Endothelial cell of hepatic sinusoid (primary cell): Measurements from ENCODE around the gene MLLT1.

Experiments used
- in situ Hi-C: cut with HindIII; loops from 2 replicates; pipeline ENCODE4 v1.10.0; 2017; ENCODE audit warnings: low sequenced_read_pairs

Gene MLLT1

DNA sequence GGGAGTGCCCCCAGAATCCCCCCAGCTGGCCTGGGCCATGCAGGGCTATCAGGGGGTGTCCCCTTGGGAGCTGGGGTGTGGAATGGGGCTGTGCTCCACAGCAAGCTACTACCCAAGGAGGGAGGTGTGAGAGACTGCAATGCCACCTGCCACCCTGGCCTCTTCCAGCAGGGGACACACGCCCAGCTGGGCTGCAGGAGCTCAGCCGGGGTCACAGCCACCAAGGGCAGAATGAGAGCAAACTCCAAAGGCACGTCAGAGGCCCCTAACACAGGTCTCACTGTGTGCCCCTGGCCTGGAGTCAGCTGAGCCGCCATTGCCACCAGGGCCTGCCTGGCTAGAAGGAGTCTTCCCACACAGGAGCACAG lies 55.5 kb downstream of the MLLT1 start:
- in situ Hi-C loops, result no loop called here

DNA sequence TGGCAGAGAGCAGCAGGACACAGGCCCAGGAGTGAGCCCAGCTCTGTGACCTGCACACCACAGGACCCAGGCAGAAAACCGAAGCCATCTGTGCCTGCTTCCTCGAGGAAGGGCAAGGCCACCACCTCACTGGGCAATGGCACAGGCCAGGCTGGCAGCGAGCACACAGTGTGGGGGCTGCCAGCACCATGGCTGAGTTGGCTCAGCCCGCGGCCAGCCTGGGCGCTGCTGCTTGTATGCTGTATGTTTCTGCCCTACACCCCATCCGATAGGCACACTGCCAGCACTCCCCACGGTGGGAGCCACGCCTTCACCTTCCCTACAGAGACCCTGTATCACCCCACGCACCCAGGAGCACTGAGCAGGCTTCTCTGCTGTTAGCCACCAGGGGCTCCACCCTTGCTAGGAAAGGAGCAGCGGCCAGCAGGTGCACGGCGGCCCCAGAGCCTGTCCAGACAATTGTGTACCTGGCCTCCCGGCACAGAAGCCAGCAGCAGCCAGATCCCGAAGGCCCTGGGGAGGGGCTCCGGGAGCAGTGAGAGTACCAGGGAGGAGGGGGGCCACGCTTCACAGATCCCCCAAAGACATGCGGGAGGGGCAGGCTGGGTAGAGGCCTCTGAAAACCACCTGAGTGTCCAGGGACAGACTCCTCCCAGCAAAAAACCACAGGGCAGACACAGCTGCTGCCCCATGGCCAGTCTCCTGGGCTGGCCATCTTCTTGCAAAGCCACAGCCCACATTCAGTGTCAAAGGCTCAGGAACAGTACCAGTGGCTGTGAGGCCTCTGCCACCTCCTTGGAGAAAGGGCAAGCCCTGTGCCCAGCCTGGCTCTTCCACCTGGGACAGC lies 56.1 kb downstream of the MLLT1 start:
- in situ Hi-C loops, result no loop called here

DNA sequence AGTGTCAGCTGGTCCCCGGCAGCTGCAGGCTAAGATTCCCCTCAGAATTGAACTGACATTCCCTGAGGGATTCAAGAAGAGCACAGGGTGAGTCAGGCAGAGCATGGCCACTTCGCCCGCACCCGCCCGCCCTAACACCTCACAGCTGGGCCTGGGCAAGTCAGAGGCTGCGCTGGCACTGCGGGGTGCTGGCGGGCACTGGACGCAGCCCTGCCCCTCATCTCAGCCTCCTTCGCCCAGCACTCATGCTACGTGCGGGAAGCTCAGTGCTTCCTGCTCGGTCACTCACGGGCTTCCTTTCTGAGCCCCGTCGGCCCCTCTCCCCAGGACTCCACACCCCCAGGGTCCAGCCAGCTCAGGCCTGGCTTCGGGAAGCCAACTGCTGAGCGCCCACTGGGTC lies 56.9 kb downstream of the MLLT1 start:
- in situ Hi-C loops, result no loop called here

DNA sequence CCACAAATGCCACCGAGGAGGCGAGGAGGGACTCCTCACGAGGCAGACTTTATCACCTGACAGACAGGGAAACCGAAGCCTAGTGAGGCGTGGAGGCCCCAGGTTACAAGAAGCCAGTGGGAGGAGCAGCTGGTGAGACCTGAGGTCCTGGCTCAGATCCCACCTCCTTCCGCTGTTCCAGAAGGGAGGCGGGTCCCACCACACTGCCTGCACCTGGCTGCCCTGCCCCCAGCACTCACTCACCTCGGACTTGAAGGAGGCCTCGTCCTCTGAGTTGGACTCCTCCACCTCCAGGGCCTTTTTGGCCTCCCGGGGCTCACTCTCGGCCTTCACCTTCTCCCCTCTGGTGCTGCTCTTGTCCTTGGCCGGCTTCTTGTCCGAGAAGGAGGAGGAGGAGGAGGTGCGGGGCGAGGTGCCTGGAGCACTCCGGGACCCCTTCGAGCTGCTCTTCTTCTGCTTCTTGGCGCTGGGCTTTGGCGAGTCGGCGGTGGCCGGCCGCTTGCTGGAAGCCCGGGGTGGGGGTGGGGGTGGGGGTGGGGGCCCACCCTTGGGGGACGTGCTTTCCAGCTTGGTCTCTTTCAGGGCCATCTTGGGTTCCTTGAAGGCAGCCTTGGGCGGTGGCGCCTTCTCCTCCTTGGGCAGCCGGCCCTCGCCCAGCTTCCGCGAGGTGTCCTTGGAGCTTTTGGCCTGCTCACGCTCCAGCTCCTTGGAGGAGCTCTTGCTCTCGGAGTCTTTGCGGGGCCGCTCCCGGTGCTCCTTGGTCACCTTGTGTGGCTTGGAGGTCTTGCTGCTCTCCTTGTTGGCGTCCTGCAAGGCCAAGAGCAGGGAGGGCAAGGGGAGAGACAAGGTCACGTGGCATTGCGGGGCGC lies 57.7 kb downstream of the MLLT1 start:
- in situ Hi-C loops, result no loop called here

DNA sequence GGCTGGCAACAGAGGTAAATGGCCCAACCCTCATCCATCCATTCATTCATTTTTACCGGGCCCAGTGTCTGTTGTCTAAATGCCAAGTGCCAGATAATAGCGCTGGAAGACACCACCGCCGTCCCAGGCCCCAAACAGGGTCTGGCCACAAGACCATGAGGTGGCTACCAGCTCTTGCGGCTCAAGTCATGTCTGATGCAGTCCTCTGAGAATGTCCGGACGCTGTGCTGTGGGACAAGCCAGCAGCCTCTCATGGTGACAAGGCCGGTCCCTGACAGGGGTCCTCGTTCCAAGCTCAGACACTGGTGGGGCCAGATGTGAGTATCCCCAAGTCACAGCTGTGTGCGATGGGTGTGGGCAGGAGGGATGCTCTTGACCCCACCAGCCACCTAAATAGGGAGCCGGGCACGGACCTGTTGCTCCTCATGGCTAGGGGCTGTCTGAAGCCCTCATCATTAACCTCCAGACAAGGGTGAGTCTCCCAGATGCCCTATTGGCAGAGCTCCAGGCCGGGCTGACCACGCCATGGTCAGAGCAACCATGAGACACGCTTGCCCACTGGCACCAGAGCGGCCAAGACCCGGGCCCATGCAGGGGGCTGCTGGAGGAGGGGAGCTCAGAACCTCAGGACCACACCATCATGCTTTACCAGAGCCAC lies 58.4 kb downstream of the MLLT1 start:
- in situ Hi-C loops, result no loop called here

DNA sequence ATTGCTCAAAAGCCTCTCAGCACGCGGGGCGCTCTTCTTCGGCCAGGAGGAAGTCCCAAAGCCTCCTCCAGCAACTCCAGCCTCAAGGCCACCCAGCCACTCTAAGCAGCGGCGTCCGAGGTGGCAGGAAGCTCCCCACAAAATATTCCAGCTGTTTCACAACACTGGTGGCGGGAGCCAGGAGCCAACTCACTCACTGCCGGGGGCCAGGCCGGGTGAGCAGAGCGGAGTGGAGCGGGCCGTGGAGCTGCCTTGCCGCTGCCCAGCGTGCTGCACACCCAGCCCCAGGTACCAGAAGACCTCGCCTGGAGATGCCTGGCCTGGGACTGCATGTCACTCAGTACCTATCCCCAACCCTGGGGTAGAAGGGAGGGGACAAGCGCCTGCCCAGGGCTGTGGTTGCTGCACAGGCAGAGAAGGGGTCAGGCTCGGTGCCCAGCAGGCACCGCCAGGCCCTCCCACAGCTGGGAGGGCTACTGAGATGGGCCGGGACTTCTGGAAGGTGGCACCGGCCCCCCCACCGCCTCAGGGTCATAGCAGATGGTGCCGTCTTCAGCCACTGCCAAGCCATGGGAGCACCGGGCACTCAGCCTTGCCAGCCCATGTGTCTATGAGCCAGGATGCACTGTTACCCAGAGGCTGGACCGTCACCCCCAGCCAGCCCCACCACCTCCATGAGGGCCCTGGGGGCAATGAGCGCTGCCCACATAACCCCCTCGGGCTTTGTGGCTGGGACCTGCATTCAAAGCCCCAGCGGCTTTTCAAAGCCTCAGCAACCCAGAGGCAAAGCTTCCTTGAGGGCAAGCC lies 59.2 kb downstream of the MLLT1 start:
- in situ Hi-C loops, result no loop called here

DNA sequence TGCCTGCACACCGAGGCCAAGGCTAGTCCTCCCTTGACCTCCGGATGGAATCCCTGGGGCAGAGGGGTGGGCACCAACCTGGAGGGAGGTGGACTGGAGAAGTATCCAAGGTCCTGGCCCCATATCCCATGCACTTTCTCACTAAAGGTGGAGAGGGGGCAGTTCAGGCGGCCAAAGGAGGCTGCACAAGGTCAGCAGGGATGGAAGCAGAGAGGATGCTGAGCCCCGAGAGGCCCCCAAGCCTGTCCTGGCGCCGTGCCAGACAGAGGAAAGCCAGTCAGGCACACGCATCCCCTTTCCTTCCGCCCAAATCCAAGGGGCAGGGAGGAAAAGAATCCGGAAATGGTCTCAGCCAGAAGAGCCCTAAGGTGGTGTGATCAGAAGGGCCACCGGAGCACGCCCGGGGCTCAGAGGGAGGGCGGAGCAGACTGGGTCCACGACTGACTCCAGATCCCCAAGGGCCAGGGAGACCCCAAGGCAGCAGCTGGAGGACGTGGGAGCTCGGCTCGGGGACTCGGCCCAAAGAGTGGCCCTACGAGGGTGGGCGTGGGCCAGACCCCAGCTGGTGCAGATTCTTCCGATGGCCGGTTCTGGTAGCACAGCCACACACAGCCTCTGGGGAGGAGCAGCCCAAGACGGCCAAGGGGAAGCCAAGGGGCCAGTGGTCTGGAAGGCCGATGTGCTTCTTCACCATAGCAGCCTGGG lies 60.0 kb downstream of the MLLT1 start:
- in situ Hi-C loops, result no loop called here

DNA sequence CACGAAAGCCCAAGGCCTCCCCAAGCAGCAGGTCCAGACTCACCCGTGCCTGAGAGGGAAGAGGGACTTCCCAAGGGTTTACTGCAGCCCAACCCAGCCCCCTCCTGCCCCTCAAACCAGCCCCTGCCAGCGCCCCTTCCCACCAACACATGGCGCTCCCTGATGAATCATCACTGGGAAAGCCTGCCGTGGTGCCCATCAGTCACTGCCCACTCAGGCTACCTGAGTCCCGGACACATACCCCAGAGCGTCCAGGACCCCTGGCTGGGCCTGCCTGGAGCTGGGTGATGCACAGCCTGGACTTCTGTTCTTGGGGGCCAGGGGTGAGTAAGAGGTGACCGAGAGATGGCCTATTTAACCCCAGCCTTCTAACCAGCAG lies 60.6 kb downstream of the MLLT1 start:
- in situ Hi-C loops, result no loop called here

DNA sequence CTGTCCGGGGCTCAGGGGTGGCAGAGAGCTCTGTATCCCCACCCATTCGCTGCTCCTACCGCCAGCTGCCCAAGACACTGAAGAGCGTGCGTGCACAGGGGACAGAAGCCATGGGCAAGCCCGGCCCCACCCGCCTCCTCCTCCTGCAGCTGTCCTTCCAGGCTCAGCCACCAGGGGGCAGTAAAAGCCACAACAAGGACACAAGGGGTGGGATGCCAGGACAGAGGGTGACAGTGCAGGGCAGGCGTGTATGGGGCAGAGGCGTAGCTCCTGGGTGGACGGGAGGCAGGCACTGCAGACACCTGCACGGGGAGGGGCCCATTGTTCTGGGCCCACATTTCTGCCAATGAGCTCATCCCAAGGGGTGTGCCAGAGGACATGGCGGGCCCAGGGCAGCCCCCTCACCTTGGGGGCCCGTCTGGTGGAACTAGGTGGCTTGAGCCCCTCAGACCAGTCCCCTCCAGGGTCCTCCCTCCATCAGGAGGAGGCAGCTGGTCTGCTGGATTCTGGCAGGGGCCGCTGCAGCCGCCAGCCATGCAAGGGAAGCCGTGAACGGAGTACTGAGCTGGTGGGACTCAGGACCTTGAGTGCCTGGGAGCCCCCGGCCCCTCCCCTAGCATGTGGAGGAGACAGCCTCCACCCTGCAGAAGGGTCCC lies 61.2 kb downstream of the MLLT1 start:
- in situ Hi-C loops, result no loop called here

DNA sequence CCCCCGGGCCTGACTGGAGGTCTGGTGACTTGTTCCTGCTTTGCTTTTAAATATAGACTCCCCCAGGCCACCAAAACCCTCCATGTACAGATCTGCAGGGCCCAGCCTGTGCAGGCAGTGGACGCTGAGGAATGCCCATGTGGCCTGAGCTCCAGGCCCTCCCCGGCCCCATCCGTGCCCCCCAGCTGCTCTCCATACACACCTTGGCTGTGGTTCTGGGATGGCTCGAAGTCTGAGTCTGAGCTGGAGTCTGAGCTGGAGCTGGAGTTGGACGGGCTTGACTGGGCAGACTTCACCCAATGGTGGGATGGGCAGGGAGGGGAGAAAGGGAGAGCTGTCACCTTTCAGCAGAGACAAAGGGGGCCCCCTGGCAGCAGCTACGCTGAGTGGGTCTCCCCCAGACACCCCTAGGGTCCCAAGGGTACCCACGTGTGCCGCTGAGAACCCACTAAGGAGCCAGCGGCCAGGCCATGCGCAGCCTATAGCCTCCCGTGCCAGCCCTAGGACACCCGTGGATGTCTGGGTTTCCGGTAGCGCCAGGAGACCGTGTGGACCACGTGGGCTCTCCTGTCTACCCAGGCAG lies 61.9 kb downstream of the MLLT1 start:
- in situ Hi-C loops, result no loop called here

DNA sequence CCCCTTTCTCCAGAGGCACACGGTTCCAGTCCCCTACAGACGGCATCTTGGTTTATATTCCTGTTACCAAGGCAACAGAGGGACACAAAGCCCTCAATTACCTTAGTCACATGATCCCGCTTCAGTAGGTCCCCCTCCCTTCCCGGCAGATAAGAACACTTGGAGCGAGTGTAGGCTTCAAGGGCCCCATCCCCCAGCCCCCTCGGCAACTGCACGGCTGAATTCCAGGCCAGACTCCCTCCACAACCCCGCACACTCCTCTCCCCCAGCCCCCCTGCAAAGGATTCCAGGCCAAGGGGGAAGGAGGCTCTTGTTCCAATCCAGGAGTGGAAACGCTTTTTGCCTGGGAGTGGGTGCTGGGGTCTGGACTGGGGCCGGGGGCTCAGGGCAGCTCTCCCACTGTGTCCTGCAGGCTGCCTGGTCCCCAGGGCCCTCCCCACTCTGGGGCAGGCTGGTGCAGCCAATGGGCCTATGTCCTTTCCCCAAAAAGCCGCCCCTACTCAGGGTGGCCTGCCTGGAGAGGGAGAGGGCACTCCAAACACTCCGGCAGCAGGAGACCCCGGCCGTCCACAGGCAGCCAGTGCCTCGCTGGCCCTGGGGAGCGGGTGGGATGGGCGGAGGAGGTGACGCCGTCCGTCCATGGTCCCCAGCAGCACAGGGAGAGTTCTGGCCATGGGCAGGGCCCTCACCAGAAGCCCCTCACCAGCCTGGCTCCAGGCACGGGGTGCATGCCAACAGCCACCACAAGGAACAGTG lies 62.6 kb downstream of the MLLT1 start:
- in situ Hi-C loops, result no loop called here

DNA sequence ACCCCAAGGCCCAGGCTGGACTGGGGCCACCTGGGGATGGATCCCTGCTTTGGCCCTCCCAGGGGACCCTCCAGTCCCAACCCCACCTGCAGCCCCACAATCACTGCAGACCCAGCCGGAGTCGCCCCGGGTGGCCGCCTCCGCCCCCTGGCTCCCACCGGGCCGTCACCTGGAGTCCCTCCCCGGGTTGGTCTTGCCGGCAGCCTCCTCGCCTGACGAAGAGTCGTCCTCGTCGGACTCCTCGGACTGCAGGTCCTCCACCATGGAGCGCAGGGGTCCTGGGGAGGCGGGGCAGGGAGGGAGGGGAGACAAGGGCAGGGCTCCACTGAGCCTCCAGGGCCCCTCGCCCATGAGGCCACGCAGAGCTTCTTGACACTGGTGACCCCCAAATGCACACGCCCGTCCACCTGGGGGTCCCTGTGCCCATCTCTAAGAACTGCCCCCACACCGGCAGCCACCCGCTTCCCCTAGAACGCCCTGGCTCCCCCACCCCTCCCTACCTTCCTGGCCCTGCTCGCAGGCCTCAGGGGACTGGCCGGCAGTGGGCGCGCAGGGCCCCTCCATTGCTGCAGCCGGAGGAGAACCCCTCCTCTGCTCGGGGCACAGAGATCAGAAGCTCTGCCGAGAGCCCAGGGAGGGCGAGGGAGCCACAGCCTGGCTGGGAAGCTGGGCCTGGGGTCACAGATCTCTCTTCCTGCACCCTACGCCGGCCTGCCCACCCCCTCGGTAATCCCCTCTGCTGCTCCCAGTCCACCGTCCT lies 63.4 kb downstream of the MLLT1 start:
- in situ Hi-C loops, result no loop called here

DNA sequence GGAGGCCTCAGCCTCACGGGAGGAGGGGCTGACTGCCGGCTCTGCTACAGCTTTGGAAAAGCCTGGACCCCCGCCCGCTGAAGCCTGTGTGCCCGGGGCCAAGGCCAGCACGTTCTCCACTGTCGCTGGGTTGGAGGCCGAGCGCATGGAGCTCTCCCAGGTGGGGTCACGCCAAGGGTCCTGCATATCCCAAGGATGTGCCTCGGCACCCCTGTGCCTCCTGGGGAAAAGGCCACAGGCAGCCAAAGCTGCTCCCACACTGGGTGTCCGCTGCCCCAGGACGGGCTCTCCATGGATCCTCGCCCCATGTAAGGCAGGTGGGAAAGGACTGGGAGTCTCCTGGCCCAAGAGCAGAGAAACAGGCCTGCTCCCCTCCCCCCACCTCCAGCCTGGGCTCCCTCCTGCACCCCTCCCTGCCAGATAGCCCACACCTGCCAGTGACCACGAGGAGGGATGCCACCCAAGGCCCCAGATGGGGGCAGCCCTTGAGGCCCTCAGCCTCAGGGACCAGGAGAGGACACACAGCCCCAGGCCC lies 64.0 kb downstream of the MLLT1 start:
- in situ Hi-C loops, result no loop called here

DNA sequence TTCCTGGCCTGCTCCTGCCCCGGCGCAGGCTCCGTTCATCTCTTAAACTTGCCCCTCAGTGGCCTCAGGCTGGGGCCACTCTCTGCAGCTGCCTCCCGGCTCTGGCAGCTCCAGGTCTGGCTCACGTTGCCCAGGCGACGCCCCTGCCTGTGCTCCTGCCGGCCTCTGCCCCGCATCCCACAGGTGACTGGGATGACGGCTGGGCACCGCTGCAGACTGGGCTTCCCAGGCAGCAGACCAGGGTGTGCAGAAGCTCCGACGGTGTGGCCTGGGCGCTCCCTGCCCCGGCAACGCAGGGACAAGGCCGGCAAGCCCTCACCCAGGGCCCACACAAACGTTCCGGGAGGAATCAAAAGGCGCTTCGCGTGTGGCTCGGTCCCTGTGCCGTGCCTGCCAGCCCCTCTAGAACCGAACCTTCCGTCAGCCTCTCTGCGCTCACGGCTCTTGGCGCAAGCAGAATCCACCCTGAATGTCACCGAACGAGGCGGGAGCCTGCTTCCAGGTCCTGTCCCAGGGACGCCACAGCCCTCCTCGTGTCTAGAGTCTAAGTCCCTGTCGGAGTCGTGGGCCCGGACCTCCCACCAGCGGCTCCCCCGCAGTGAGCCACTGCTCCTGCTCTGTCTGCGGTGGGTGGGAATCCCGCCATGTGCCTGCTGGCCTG lies 64.8 kb downstream of the MLLT1 start:
- in situ Hi-C loops, result no loop called here

DNA sequence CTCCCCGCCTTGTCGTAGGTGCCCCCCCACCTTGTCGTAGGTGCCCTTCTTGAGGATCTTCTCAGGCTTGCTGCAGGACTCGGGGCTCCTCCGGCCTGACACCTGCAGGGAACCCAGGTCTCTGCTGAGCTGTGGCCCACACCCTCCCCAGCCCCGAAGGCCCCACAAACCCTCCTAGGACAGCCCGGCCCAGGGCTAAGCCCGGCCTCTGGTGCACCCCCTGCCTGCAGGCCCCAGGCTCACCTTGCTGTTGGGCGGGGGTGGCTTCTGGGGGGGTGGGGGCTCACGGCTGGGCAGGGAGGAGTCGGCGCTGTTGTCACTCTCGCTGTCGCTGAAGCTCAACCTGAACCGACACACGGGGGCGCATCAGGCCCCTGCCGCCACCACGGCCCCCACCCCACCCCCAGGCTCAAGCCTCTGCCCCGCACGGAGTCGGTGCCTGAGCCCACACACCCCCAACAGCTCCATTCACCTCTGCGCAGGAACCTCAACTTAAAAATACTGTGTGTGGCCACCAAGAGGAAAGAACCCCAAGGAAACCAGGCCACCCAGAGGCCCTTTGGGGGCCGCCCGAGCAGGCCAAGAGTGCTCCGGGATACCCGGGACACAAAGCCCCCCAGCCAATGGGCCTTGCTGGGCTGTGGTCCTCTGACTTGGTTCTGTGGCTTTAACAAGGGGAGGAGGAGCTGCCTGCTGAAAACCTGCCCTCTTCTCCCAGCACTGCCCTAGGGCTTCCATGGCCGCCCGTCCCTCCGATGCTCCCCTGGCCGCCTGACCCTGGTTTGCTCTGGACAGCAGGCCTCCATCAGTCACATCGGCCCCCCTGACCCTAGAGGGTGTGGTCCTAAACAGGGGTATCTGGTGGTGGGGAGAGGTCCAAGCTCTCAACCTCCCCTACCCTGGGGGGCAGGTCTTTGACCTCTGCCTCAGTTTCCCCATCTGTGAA lies 65.8 kb downstream of the MLLT1 start:
- in situ Hi-C loops, result no loop called here

DNA sequence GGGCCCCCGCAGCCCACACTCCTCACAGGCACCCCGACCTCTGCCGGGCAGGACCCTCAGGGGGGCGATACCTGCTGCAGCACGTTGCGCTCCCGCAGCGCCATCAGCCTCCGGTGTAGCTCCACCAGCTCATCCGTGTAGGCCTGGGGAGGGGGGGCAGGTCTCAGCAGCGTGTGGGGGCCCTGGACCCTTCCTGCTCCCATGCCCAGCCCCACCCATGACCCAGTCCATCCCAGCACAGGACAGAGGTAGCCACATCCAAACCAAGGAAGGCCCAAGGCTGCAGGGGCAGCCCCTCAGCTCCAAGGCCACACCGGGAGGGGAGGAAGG lies 66.5 kb downstream of the MLLT1 start:
- in situ Hi-C loops, result no loop called here
